Measurements from ENCODE around the gene PHACTR3. TPM values are rescaled to one million over a fixed set of nuclear protein-coding genes. Genes with fewer than 3 reads are reported as not detected.

The PHACTR3 gene
- total RNA-seq, 4 donors from 2014 or later: 0.54 to 0.81 (median 0.59) TPM; not detected in 1

DNA sequence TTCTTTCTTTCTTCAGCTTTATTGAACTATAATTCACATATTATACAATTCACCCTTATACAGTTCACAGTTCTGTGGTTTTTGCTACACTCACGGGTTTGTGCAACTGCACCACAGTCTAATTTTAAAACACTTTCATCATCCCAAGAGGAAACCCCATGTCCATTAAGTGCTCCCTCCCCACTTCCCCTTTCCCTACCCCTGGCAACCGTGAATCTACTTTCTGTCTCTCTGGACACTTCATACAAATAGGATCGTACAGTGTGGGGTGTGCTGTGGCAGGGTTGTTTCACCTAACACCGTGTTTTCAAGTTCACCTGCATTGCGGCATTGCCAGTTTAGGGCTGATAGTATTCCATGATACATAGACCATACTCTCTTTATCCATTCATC, 118.8 kb downstream of the PHACTR3 start:
- Histone ChIP-seq H3K36me3 (no peaks in the 10 kb centered on the region), H3K9me3 (no peaks in the 10 kb centered on the region), H3K27me3 (peaks cover 29% of the 10 kb centered on the region), H3K4me3 (no peak overlapping the region), H3K27ac (no peak overlapping the region), H3K4me1 (no peaks in the 10 kb centered on the region)
- TF ChIP-seq POLR2AphosphoS5 (IDR thresholded peaks at IDR 0.05) (no peak), EP300 (IDR thresholded peaks at IDR 0.05) (no peak), POLR2A (IDR thresholded peaks at IDR 0.05) (no peak)
- TF ChIP-seq, protein P1, sequence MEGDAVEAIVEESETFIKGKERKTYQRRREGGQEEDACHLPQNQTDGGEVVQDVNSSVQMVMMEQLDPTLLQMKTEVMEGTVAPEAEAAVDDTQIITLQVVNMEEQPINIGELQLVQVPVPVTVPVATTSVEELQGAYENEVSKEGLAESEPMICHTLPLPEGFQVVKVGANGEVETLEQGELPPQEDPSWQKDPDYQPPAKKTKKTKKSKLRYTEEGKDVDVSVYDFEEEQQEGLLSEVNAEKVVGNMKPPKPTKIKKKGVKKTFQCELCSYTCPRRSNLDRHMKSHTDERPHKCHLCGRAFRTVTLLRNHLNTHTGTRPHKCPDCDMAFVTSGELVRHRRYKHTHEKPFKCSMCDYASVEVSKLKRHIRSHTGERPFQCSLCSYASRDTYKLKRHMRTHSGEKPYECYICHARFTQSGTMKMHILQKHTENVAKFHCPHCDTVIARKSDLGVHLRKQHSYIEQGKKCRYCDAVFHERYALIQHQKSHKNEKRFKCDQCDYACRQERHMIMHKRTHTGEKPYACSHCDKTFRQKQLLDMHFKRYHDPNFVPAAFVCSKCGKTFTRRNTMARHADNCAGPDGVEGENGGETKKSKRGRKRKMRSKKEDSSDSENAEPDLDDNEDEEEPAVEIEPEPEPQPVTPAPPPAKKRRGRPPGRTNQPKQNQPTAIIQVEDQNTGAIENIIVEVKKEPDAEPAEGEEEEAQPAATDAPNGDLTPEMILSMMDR (IDR thresholded peaks at IDR 0.05): no peak
- WGBS, 2 donors (ENCODE audit: low coverage in 1 of 2): 78 to 86% methylated on average over 4 to 5 of the region's 5 CpGs
- ATAC-seq: peak; percentile 37

DNA sequence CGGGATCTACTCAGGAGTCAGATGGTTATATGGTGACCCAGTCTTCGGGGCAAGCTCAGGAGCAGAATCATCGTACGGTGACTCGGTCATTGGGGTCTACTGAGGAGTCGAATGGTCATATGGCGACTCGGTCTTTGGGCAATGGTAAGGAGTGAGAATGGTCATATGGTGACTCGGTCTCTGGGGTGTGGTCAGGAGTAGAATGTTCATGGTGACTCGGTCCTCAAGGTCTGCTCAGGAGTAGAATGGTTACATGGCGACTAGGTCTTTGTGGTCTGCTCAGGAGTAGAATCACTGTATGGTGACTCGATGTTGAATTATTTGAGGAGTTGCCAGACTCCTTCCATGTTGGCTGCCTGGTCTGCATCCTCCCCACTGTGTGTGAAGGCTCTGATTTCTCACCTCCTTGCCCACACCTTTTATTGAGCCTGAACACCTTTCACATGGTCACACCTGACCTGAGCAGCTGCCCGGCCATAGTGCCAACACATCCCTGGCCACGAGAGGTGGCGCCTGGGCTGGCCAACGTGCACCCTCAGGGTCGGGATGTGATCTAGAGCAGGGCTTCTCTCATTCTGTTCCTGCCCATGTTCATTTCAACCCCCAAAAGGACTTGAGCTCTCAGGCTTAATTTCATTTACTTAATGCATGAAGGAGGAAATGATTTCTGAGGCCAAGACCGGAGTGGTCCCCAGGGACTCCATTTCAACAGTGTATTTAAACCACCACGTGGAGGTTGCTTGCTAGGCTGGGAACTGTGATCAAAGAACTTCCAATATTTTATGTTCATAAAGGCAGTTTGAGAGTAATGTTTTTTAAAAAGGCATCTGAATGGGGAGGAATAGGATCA, 119.5 kb downstream of the PHACTR3 start:
- WGBS, 2 donors (ENCODE audit: low coverage in 1 of 2): 86% methylated on average over 12 to 16 of the region's 19 CpGs
- Histone ChIP-seq H3K36me3 (no peaks in the 10 kb centered on the region), H3K4me3 (no peak overlapping the region), H3K4me1 (no peaks in the 10 kb centered on the region), H3K27me3 (peaks cover 34% of the 10 kb centered on the region), H3K9me3 (no peaks in the 10 kb centered on the region), H3K27ac (no peak overlapping the region)
- ATAC-seq: no peak
- TF ChIP-seq POLR2A (IDR thresholded peaks at IDR 0.05) (no peak), POLR2AphosphoS5 (IDR thresholded peaks at IDR 0.05) (no peak), EP300 (IDR thresholded peaks at IDR 0.05) (no peak)
- TF ChIP-seq, protein P1 (IDR thresholded peaks at IDR 0.05): no peak

DNA sequence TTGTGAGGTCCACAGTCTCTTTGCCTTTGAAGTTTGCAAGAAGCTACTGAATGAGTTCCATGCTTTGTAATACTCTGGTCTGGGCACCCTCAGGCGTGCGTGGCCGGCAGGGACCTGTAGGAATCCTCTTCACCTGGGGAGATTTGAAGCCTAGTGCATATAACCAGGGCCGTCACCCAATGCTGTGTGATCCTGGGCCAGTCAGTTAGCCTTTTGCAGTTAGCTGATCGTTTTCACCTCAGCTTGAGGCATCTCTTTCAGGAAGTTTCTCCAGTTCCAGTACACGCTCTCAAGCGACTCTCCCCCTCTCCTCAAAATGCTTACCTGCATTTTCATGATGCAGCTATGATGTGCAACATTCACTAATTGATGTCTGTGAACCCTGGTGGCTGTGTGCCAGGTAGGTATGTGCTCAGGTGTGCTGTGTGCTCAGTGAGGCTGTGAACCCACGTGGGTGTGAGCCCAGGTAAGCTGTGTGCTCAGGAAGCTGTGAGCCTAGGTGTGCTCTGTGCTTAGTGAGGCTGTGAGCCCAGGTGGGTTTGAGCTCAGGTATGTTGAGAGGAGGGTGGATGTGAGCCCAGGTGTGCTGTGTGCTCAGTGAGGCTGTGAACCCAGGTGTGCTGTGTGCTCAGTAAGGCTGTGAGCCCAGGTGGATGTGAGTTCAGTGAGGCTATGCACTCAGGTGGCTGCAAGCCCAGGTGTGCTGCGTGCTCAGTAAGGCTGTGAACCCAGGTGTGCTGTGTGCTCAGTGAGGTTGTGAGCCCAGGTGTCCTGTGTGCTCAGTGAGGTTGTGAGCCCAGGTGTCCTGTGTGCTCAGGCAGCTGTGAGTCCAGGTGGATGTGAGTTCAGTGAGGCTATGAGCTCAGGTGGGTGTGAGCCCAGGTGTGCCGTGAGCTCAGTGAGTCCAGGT, 120.4 kb downstream of the PHACTR3 start:
- H3K4me1 ChIP-seq: no peaks in the 10 kb centered on the region
- WGBS, 2 donors (ENCODE audit: low coverage in 1 of 2): 54 to 61% methylated on average over 4 of the region's 10 CpGs
- ATAC-seq: no peak
- no peak overlapping the region for H3K27ac ChIP-seq
- no peaks in the 10 kb centered on the region for H3K36me3 ChIP-seq
- no peak overlapping the region for H3K4me3 ChIP-seq
- TF ChIP-seq, protein P1 (IDR thresholded peaks at IDR 0.05): no peak
- no peak for TF ChIP-seq POLR2A (IDR thresholded peaks at IDR 0.05)
- TF ChIP-seq POLR2AphosphoS5 (IDR thresholded peaks at IDR 0.05): no peak
- no peak for TF ChIP-seq EP300 (IDR thresholded peaks at IDR 0.05)
- H3K27me3 ChIP-seq: peaks cover 36% of the 10 kb centered on the region
- no peaks in the 10 kb centered on the region for H3K9me3 ChIP-seq

DNA sequence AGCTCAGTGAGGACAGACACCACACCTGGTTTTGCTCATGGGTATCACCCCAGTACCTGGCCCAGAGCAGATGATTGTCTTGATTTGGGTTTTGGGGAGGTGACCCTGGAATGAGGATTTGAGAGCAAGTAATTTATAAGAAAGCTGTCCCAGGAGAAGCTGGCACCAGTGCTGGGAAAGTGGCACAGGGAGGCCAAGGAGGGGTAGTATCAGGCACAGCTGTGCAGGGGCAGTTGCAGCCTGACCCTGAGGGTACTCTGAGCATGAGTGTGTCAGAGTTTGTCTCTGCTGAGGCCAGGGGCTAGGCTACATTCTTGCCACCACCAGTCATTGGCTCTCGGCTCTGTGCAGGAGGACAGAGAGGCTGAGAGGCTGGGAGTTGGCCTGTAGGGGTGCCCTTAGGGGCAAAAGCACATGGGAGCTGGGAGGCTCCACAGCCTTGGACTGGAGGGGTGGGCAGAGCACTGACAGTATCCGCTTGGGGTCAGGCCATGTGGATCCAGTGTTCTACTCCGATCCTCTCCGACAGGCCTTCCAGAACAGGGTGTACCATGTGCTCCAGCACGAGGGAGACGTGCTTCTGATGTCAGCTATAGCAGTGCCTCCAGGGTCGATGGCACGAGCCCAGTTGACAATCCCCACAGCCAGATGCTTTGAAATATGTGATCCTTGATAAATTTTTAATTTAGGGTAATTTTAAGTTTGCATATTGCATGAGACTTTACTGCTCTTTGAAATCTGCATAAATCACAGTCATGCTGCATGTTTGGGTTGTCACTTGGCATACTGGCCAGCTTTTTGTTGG, 121.3 kb downstream of the PHACTR3 start:
- Histone ChIP-seq H3K4me3 (no peak overlapping the region), H3K36me3 (no peaks in the 10 kb centered on the region), H3K27ac (no peak overlapping the region), H3K4me1 (no peaks in the 10 kb centered on the region), H3K9me3 (no peaks in the 10 kb centered on the region), H3K27me3 (peaks cover 32% of the 10 kb centered on the region)
- no peak for TF ChIP-seq EP300 (IDR thresholded peaks at IDR 0.05)
- no peak for TF ChIP-seq POLR2AphosphoS5 (IDR thresholded peaks at IDR 0.05)
- no peak for TF ChIP-seq POLR2A (IDR thresholded peaks at IDR 0.05)
- TF ChIP-seq, protein P1 (IDR thresholded peaks at IDR 0.05): no peak
- WGBS, 2 donors (ENCODE audit: low coverage in 1 of 2): no CpG with 5 or more reads among the region's 8 CpGs
- ATAC-seq: no peak

Measured in gastroesophageal sphincter (tissue), 4 donors.